ENCODE results near the gene UCHL1.

The UCHL1 gene

DNA sequence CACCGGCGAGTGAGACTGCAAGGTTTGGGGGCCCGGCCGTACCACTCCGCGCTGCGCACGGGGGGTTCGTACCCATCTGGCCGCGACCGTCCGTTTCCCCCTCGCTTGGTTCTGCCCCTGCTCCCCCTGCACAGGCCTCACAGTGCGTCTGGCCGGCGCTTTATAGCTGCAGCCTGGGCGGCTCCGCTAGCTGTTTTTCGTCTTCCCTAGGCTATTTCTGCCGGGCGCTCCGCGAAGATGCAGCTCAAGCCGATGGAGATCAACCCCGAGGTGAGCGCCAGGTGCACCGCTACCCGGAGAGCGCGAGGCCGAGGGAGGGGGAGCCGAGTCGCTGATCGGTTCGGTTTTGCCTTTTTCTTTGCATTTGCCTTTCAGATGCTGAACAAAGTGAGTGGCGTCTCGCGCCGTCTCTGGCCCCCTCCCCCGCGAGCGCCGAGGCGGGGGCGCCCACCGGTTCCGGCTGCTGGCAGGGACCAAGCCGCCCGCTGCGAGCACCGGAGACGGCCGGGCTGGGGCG lies at the start of gene UCHL1:
TSS of gene UCHL1 (plus strand) at position 189 of the 517 bp plus-strand sequence. CDS start at position 238, 49 bp downstream.
- DNase-seq (ENCODE audit: insufficient read length, low spot score): peak; percentile 91
- no peak for FAIRE-seq

DNA sequence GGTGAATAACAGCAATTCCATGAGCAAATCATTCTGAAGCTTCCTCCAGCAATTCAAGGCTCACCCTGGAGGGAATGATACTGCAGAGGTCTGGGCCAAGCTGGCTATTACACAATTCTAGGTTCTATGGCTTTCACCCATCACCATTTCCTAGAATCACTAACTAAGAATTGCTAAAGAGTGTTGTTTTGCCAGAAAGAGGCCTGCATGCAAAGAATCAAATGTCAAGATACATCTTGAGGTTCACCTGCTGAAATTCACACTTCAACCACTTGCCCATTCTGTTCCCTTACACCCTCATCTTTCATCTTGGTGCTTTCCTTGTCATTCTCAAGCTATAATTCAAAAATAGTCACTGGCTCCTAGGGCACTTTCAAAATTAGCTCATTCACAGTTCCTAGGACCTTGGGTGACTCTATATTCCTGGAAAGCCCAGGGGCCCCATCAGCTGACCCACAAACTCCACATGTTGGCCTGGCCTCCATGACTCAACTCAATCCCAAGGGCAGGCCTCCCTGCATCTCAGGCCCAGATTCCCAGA lies 49.4 kb upstream of the UCHL1 start:
- no peak for FAIRE-seq
- DNase-seq (ENCODE audit: insufficient read length, low spot score): no peak

DNA sequence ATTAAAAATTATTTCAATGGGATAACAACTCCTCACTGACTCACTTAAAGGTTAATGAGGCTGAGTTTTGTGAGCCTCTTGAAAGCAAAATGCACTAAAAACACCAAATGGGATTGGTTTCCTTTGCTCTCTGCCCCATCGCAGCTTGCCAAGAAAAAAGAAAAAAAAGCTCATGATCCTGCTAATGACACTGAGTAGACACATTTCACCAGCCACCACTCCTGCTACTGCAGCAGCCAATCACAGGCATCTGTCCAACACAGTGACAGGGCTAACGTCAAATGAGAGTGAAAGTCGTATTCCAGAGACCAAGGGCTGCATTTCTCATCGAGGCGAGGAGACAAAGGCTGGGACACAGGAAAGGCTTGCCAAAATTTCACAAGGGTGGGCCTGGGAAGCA lies 47.5 kb upstream of the UCHL1 start:
- DNase-seq (ENCODE audit: insufficient read length, low spot score) (no peak), FAIRE-seq (no peak)

DNA sequence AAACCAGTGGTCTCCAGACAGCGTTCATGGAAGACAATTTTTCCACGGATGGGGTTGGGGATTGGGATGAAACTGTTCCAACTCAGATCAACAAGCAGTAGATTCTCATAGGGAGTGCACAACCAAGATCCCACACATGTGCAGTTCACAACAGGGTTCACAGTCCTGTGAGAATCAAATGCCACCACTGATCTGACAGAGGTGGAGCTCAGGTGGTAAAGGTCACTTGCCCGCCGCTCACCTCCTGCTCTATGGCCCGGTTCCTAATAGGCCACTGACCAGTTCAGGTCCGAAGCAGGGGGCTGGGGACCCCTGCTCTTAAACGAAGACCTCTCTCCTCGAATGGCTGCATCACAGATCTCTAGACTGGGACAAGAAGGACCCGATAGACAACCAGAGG lies 46.8 kb upstream of the UCHL1 start:
- DNase-seq (ENCODE audit: insufficient read length, low spot score): no peak
- FAIRE-seq: no peak

DNA sequence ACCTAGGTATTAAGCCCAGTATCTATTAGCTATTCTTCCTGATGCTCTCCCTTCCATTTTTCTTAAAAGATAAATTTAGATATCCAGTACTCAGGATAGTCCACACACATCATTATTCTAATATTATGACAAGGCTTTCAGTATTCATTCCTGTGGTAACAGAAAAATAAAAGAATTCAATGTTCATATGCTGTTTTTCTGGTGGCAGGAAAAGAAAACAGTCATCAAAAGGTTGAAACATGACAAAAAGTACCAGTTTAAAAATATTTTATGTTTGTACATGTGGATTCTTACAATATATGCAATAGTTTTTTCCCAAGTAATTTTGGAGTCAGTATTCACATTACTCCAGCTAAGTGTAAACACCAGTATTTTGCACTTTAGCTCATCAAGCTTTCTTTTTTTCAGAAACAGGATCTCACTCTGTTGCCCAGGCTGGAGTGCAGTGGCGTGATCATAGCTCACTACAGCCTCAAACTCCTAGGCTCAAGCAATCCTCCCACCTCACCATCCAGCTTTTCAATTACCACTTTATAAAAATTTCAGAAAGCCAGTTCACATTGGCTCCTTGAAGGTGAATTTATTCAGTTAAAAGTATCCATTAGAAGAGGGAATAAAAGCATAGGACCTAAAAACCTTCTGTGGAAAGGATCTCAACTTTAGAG lies 44.6 kb upstream of the UCHL1 start:
- DNase-seq (ENCODE audit: insufficient read length, low spot score) (no peak), FAIRE-seq (no peak)

DNA sequence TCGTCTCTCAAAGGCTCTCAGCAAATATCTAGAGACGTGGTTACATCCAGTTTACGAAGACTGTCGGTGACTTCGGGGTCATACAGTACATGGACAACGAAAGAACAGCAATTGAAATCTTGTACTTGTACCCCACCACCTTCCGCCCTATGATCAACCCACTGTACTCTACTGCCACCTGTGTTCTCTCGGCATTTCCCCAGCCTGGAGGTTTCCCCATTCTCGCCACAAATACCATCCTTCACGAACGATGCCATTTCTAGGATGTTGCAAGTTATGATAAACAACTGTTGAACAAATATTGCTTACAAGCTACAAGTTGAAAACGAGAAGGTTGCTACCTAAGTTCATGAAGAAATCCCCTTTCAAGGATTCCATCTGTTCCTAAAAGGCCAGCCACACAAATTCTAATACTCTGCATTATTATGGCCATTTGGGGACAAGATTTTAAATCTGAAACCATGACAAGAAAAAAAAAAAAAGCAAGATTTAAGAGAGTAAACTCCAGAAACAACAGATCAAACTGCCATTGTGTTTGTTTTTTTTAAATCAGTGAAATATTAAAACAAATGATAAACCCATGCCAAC lies 44.0 kb upstream of the UCHL1 start:
- DNase-seq (ENCODE audit: insufficient read length, low spot score): peak; percentile 58

DNA sequence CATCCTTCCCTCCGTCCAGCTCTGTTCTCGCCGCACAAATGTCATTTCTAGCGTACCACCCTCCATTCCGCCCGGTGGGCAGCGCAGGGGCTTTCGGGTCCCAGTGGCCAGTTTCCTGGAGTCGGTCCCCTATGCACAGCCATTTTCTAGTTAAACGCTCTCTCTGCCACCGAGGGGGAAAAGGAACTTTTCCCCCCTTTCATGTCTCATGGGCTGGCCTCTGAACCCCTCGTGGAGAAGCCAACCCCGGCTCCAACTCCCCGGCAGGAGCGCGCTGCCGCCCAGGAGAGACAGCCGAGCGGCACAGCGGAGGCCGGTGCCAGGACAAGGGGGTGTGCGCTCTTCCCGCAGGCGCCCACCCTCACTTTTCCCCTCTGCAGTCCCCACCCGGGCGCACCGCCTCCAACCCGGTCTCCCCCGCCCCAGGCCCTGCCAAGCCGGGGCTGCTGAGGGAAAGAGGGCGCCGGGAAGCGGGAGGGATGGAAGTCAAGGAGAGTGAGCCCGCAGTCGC lies 43.0 kb upstream of the UCHL1 start:
- DNase-seq (ENCODE audit: insufficient read length, low spot score): no peak
- no peak for FAIRE-seq

More for the DNA sequence above, 44.0 kb upstream of the UCHL1 start:
- FAIRE-seq: peak; percentile 77

DNA sequence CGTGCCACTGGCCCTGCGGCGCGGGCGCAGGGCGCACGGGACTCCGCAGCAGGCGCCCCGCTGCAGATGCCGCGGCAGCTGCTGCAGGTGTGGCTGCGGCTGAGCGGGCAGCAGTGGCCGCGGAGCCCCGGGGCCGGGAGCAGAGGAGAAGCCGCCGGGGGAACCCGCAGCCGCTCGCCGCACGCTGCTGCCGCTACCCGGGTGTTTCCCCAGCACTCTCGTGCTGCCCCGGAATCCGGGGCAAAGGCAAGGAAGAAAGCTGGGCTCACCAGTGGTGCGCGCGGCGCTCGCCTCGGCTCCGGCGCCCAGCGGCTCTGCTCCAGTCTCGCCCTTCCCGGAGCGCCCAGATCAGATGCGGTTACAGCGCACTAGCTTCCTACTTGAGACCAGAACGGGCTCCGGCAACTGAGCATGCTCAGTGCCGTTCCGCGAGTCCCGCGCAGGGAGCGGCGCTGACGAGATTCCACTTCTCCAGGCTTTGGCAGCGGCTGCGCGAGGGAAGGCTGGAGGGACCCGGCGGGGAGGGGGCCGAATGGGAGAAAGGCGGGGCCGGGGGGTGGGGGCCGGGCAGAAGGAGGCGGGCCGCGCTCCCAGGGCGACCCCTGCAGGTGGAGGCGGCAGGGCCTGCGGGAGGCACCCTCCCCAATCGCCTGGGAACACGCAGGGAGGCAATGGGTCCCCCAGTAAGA lies 42.4 kb upstream of the UCHL1 start, which contains the start of gene APBB2:
TSS of gene APBB2 (minus strand) at position 407 of the 689 bp plus-strand sequence. CDS start 181,288 bp downstream, outside the sequence.
- DNase-seq (ENCODE audit: insufficient read length, low spot score) (peak; percentile 94), FAIRE-seq (peak; percentile 44)

DNA sequence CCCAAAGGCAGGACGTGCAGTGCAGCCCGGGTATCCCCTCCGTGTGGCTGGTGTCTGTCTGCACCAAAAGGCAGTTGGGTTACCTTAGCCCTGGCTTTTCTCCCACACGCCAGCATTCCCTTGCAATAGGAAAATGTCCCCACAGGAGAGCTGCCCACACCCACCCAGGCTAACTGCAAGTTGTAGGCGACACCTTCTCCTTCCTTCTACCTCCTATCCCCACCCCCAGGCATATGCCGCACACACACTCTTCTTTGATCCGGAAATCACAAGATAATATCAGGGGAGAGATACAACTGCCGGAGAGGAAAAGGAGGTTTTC lies 41.9 kb upstream of the UCHL1 start:
- DNase-seq (ENCODE audit: insufficient read length, low spot score): no peak
- no peak for FAIRE-seq

DNA sequence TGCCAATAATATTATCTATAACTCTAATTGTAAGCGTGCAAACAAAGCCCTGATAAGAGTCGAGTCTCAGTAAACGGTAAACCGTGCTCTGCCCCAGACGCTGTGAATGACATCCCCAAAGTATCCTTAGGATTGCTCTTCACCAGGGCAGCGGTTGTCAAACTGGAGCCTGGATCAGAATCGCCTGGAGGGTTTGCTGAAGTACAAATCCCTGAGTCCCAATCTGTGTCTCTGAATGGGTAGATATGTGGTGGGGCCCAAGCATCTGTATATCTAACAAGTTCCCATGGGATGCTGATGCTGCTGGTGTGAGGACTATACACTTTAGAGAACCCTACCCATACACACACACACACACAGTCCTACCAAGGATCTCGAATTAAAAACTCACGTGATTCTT lies 41.6 kb upstream of the UCHL1 start:
- FAIRE-seq: no peak
- DNase-seq (ENCODE audit: insufficient read length, low spot score): no peak

DNA sequence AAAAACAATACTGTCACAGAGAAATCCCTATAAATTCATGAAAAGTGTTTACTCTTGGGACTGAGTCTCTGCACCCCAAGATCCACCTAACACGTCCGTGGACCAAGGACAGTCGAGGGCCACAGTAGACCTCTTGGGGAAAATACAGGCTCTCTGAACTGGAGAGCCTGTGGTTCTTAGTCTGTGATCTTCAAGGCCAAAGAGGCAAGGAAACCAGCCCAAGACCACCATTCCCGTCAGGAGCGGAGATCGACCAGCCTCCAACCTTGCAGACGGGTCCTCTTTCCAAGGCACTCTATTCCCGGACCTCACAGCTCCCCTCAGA lies 40.8 kb upstream of the UCHL1 start:
- DNase-seq (ENCODE audit: insufficient read length, low spot score) (no peak), FAIRE-seq (no peak)

DNA sequence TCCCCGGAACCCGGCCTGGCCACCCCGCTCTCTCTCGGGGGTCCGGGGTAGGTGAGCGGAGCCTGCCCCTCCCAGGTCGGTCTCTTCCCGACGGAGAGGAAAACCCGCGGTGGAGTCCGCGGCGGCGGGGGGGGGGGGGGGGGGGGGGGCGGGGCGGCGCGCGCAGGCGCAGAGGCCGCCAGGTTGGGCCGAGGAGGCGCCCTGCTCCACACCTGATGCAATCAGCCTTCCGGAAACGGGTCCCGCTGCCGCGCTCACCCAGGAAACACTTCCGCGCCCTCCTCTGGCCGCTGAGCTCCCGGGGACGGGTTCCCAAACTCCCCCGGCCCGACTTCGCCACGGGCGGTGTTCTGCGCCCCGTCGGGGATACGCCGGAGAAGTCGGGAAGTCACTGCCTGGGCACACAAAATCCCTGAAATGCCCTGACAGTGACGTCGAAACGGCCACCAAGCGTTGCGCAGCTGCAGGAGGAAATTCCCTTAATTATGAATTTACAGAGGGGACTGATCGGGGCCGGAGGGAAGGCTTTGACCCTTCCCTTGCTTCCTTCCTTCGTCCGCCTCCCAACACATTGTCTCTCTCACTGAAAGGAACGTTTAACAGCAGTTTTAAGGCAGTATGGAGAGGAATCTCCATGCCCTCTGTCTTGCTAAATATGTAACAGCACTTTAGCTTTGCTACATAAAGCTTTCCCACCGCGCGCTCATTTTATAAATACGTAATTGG lies 40.3 kb upstream of the UCHL1 start:
- FAIRE-seq (peak; percentile 70), DNase-seq (ENCODE audit: insufficient read length, low spot score) (peak; percentile 91)

DNA sequence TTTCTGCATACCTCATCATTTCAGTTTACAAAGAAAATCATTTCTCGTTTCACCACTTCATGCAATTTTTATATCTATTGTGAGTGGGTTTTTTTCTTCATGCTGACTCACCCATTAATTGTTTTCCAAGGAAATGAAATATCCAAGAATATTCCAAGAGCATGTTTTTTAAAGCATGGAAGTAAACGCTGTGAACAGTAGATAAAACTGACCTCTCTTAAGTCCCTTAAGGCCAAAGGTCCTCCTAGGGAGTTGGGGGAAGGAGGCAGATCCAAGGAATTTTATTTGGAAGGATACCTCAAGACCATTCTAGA lies 39.8 kb upstream of the UCHL1 start:
- FAIRE-seq (no peak), DNase-seq (ENCODE audit: insufficient read length, low spot score) (no peak)

DNA sequence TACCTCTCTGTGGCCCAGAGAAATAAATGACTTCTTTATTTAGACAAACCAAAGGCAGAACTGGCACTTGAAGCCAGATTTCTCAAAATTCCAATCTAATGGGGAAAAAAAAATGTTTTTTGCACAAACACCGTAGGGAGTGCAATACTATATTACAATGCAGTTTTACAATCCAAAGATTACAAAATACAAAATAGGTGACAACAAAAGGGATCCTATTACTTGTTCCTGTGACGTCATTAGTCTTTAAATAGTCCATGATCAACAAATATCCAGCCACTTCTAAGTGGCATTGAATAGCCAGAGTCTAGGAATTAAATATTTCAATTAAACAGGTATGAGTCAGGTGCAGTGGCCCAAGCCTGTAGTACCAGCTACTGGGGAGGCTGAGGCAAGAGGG lies 39.4 kb upstream of the UCHL1 start:
- DNase-seq (ENCODE audit: insufficient read length, low spot score): no peak
- no peak for FAIRE-seq

DNA sequence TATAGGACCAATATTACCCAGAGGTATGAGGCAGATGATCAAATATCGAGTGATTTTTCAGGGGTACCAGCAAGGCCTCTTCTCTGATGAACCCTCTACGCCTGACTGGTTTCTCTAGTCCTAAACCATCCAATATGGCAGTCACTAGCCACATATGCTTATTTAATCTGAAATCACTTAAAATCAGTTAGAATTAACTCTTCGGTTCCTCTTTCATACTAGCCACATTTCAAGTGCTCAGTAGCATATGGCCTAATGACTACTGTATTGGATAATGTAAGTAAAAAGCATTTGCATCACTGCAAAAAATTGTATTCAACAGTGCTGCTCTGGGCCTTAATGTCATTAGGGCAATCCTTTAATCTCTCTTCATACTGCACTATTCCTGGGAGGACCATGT lies 38.0 kb upstream of the UCHL1 start:
- FAIRE-seq (no peak), DNase-seq (ENCODE audit: insufficient read length, low spot score) (no peak)

DNA sequence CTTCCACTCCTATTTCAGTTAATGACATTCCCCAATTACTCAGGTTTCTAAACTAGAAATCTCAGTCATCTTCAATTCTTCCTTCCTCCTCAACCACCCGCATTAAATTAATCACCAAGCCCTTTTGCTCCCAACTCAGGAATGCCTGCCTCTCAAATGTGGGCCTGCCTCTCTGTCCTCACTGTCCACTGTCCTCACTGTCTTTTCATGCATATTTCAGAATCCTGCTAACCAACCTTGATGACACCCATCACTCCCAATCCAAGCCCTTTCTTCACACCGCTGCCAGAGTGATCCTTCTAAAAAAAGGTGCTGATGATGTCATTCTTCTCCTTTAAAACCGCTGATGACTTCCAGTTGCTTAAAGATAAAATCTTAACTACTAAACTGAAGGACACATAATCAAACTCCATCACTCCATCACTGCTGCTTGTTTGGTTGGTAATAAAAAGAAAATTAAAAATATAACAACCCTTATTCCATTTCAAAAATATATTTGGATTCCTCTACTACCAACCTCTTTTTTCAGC lies 37.2 kb upstream of the UCHL1 start:
- no peak for FAIRE-seq
- no peak for DNase-seq (ENCODE audit: insufficient read length, low spot score)

DNA sequence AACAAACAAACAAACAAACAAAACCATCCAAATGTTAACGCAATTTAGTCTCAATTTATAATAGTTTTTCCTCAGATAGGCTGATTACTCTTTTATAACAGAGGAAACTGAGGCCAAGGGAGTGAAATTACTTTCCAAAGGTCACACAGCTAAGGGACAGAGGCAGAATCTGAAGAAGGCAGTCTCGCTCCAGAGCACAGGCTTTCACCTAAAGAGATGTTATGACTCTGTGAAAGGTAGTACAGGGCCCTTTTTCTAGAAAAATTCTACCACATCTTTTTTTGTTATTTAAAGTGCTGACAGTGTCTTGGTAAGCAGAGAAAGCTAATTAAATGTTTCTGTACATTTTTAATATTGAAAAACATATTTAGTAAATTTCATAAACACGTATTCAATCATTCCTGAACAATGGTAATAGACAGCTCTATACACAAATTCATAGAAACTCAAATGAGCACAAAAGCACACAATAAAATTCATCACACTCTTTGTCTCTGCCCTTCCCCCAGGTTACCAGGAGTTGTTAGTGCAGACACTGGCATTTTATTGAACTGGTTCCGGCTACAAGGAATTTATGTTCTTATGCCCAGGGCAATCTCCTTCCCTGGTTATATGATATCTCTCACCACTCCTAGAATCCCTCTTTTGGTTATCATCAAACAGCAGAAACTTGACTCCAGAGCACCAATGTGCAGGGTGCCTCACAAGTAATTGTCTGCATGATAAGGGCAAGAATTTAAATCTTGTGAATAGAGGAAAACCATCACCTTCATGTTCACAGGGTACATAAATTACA lies 34.7 kb upstream of the UCHL1 start:
- FAIRE-seq (peak; percentile 57), DNase-seq (ENCODE audit: insufficient read length, low spot score) (peak; percentile 43)

DNA sequence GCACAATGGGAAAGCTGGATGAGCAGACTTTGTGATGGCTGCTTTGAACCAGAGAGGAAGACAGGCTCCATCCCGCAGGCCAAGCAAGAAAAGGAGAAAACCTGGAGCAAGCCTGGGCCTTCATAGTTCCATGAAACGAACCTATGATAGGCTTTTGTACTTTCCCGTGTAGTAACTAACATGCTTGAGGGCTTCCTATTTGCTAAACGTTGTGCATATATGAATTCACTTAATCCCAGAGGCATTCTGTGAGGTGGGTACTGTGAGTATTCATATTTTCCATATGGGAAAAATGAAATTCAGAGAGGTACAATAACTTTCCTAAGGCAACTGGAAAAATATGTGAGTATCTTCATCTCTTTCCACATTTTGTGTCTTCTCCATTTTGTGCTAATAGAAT lies 28.8 kb upstream of the UCHL1 start:
- DNase-seq (ENCODE audit: insufficient read length, low spot score): no peak
- FAIRE-seq: no peak

DNA sequence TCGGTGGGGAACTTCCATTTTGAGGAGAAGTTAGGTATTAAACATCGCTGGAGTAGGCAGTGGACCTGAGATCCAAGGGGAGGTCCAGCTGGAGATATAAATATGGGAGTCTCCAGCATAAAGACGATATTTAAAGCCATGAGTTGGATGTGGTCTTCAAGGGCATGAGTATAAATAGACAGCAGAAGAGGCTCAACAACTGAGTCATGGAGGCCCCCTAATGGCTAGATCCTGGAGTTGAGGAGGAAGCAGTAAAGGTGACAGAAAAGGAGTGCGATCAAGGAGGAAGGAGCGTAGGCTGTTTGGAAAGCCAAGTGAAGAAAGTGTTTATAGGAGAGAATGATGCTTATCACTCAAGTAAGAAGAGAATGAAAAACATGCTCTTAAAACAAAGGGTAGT lies 24.3 kb upstream of the UCHL1 start:
- no peak for FAIRE-seq
- DNase-seq (ENCODE audit: insufficient read length, low spot score): no peak

DNA sequence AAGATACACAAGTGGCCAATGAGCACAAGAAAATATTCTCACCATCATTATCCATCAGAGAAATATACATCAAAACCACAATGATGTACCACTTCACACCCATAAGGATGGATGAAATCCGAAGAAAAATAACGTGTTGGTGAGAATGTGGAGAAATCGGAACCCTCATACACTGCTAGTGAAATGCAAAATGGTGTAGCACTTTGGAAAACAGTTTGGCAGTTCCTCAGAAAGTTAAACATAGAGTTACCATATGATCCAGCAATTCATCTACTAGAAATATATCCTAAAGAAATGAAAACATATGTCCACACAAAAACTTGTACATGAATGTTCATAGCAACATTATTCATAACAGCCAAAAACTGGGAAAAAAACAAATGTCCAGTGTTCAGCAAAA lies 23.9 kb upstream of the UCHL1 start:
- DNase-seq (ENCODE audit: insufficient read length, low spot score) (no peak), FAIRE-seq (no peak)

Data from HTR-8/SVneo (cell line).